ENCODE results near the gene TRHDE.

TRHDE gene

GRCh38 chr12:72602581-72602980 lies 330.4 kb downstream of the TRHDE start:
- no peak for ATAC-seq
- TF ChIP-seq PATZ1 (CRISPR knock-in tag; IDR thresholded peaks at IDR 0.05; ENCODE audit: borderline replicate concordance) = no peak
- TF ChIP-seq ZNF8 (CRISPR knock-in tag; IDR thresholded peaks at IDR 0.05) = no peak
- TF ChIP-seq TCF4 (CRISPR knock-in tag; IDR thresholded peaks at IDR 0.05; ENCODE audit: borderline replicate concordance) = no peak
- no peak for TF ChIP-seq ESRRG (CRISPR knock-in tag; IDR thresholded peaks at IDR 0.05)
- TF ChIP-seq ZFP3 (CRISPR knock-in tag; IDR thresholded peaks at IDR 0.05) = no peak

GRCh38 chr12:72605975-72606374 lies 333.8 kb downstream of the TRHDE start:
- TF ChIP-seq PATZ1 (CRISPR knock-in tag; IDR thresholded peaks at IDR 0.05; ENCODE audit: borderline replicate concordance) (no peak), ZFP3 (CRISPR knock-in tag; IDR thresholded peaks at IDR 0.05) (no peak), ZNF565 (CRISPR knock-in tag; conservative IDR thresholded peaks at IDR 0.05; ENCODE audit: low read depth) (no peak), CSRNP3 (CRISPR knock-in tag; IDR thresholded peaks at IDR 0.05) (no peak), TSHZ2 (CRISPR knock-in tag; IDR thresholded peaks at IDR 0.05) (no peak), ARNTL (CRISPR knock-in tag; IDR thresholded peaks at IDR 0.05; ENCODE audit: borderline replicate concordance, low read depth) (no peak), CREB5 (CRISPR knock-in tag; IDR thresholded peaks at IDR 0.05; ENCODE audit: low read depth) (no peak), TOX (CRISPR knock-in tag; IDR thresholded peaks at IDR 0.05; ENCODE audit: borderline replicate concordance) (no peak), POU6F1 (CRISPR knock-in tag; IDR thresholded peaks at IDR 0.05; ENCODE audit: borderline replicate concordance, low read depth) (no peak), GLIS3 (CRISPR knock-in tag; IDR thresholded peaks at IDR 0.05) (no peak), TCF4 (CRISPR knock-in tag; IDR thresholded peaks at IDR 0.05; ENCODE audit: borderline replicate concordance) (no peak), RARB (CRISPR knock-in tag; IDR thresholded peaks at IDR 0.05) (no peak), ESRRG (CRISPR knock-in tag; IDR thresholded peaks at IDR 0.05) (no peak), OSR1 (CRISPR knock-in tag; IDR thresholded peaks at IDR 0.05) (no peak), ZFP30 (CRISPR knock-in tag; IDR thresholded peaks at IDR 0.05) (no peak)
- ATAC-seq = no peak

GRCh38 chr12:72610342-72610741 lies 338.2 kb downstream of the TRHDE start:
- no peak for TF ChIP-seq CSDC2 (CRISPR knock-in tag; IDR thresholded peaks at IDR 0.05)
- no peak for TF ChIP-seq ESRRG (CRISPR knock-in tag; IDR thresholded peaks at IDR 0.05)
- no peak for TF ChIP-seq ZFP3 (CRISPR knock-in tag; IDR thresholded peaks at IDR 0.05)
- no peak for TF ChIP-seq ARNTL (CRISPR knock-in tag; IDR thresholded peaks at IDR 0.05; ENCODE audit: borderline replicate concordance, low read depth)
- no peak for TF ChIP-seq PATZ1 (CRISPR knock-in tag; IDR thresholded peaks at IDR 0.05; ENCODE audit: borderline replicate concordance)
- no peak for TF ChIP-seq OSR1 (CRISPR knock-in tag; IDR thresholded peaks at IDR 0.05)
- no peak for TF ChIP-seq BACH2 (CRISPR knock-in tag; IDR thresholded peaks at IDR 0.05; ENCODE audit: borderline replicate concordance)
- no peak for ATAC-seq
